ENCODE results near the gene FAM83G.

DNA sequence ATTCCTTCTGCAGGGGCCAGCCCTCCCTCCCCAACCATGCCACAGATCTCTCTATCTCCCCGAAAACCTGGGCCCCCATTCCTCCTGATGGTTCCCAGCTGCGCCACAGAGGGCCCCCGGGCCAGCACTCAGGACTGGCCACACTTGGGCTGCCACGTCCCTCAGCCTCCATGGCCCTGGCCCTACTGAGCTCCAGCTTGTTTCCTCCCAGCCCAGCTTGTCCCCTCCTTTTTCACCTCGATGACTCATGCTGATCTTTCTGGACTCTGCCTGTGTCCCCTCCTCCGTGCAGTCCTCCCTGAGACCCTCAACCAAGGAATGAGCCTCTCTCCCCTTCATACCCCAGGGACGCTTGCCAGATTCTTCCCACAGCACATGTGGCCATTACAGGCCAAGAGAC lies 10.9 kb upstream of the FAM83G start:
- TF ChIP-seq, protein P1, sequence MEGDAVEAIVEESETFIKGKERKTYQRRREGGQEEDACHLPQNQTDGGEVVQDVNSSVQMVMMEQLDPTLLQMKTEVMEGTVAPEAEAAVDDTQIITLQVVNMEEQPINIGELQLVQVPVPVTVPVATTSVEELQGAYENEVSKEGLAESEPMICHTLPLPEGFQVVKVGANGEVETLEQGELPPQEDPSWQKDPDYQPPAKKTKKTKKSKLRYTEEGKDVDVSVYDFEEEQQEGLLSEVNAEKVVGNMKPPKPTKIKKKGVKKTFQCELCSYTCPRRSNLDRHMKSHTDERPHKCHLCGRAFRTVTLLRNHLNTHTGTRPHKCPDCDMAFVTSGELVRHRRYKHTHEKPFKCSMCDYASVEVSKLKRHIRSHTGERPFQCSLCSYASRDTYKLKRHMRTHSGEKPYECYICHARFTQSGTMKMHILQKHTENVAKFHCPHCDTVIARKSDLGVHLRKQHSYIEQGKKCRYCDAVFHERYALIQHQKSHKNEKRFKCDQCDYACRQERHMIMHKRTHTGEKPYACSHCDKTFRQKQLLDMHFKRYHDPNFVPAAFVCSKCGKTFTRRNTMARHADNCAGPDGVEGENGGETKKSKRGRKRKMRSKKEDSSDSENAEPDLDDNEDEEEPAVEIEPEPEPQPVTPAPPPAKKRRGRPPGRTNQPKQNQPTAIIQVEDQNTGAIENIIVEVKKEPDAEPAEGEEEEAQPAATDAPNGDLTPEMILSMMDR (conservative IDR thresholded peaks at IDR 0.05 in 1 of 2, IDR thresholded peaks at IDR 0.05 in 1 of 2; ENCODE audit: low read depth in 1 of 2, low read length in 2 of 2), result no peak
- no peak for TF ChIP-seq EZH2 (IDR thresholded peaks at IDR 0.05; ENCODE audit: low read length, missing control alignments)

All from fibroblast of lung (primary cell).